GM12892 (cell line): ENCODE results near the gene BHLHA15.

Experiments
- POLR2A ChIP-seq: IDR thresholded peaks from 2 replicates; pipeline ENCODE4 v1.6.1; 2011; ENCODE audit warnings: low read depth, low read length, control low read depth
- POLR2AphosphoS5 ChIP-seq: IDR thresholded peaks from 2 replicates; pipeline ENCODE4 v1.6.1; 2011; ENCODE audit warnings: low read depth, low read length, control low read depth
- TAF1 ChIP-seq: IDR thresholded peaks from 2 replicates; pipeline ENCODE4 v1.6.1; 2011; ENCODE audit warnings: low read depth, mild to moderate bottlenecking, control low read depth, low read length, borderline replicate concordance

DNA sequence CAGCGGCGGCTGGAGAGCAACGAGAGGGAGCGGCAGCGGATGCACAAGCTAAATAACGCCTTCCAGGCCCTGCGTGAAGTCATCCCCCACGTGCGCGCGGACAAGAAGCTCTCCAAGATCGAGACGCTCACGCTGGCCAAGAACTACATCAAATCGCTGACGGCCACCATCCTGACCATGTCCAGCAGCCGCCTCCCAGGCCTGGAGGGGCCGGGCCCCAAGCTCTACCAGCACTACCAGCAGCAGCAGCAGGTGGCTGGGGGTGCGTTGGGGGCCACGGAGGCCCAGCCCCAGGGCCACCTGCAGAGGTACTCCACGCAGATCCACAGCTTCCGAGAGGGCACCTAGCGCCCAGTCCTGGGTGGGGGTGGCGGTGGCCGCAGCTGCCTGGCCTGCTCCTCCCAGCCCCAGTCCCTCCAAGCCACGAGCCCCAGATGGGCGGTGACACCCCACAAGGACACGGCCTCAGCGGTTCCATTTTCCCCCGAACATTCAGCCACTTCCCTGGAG lies 1.3 kb downstream of the BHLHA15 start:
- no peak for TF ChIP-seq POLR2AphosphoS5
- no peak for TF ChIP-seq POLR2A
- no peak for TF ChIP-seq TAF1
